GM12801 (cell line): ENCODE data around the gene CC2D2A.

ENCODE experiments used
- TF ChIP-seq, protein P1 (sequence below): IDR thresholded peaks from one replicate; pipeline ENCODE4 v1.5.1; 2011; ENCODE audit warnings: control low read depth; ENCODE audit not compliant: insufficient read length; ENCODE audit errors: extremely low read depth

CC2D2A gene

DNA sequence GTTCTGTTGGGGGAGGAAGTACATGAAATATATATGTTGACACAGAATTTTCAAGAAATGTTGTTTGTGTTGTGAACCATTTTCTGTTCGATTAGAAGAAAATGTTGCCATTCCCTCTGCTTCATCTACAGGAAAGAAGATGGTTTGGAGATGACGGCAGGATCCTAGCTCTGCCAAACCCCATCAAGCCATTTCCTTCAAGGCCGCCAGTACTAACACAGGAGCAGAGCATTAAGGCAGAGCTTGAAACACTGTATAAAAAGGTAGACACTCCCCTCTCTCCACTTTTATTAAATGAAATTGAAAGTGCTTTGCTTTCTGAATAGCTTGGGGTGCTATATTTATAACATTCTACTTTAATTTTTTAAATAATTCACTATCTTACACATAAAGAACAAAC, 46.8 kb downstream of the CC2D2A start:
- TF ChIP-seq, protein P1, sequence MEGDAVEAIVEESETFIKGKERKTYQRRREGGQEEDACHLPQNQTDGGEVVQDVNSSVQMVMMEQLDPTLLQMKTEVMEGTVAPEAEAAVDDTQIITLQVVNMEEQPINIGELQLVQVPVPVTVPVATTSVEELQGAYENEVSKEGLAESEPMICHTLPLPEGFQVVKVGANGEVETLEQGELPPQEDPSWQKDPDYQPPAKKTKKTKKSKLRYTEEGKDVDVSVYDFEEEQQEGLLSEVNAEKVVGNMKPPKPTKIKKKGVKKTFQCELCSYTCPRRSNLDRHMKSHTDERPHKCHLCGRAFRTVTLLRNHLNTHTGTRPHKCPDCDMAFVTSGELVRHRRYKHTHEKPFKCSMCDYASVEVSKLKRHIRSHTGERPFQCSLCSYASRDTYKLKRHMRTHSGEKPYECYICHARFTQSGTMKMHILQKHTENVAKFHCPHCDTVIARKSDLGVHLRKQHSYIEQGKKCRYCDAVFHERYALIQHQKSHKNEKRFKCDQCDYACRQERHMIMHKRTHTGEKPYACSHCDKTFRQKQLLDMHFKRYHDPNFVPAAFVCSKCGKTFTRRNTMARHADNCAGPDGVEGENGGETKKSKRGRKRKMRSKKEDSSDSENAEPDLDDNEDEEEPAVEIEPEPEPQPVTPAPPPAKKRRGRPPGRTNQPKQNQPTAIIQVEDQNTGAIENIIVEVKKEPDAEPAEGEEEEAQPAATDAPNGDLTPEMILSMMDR = no peak

DNA sequence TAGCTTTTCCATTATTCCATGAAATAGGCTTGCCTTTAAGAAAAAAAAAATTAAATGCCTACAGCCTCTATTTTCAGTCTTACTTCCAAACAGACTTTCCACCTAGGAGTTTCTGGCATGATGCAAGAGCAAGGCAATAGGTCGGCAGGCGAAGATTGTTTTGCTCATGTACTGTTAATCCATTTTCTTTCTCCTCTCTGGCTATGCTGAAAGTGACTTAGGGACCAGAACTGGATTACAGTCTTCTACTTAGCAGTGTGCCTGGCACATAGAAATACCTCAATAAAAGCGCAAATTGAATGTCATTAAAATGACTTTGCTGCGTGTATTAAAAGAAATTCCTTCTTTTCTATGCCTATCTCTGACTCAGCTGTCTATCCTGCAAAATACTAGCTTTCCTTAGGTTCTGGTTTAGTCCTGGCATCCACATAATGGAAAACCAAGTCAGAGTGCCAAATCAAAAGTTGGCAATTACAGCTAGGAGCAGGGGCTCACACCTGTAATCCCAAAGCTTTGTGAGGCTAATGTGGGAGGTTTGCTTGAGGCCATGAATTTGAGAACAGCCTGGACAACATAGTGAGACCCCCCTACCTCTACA, 51.9 kb downstream of the CC2D2A start:
- TF ChIP-seq, protein P1 = no peak

DNA sequence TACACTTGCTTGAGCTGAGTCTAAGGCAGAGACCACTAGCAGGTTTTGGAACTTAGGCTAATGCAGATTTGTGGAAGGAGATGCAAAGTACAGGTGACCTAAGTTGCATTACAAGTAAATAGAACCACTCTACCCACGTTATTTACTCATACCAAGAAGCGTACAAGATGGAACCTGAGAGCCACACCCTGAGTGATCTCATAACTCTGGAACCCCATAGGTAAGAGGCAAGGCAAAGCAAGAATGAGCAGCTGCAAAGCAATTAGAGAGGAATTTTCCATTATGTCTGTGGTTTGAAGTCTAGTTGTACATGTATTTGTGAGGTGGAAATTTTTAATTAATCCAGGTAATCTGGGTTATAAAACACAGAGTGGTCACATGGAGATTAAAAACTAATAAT, 55.4 kb downstream of the CC2D2A start:
- TF ChIP-seq, protein P1 = no peak

DNA sequence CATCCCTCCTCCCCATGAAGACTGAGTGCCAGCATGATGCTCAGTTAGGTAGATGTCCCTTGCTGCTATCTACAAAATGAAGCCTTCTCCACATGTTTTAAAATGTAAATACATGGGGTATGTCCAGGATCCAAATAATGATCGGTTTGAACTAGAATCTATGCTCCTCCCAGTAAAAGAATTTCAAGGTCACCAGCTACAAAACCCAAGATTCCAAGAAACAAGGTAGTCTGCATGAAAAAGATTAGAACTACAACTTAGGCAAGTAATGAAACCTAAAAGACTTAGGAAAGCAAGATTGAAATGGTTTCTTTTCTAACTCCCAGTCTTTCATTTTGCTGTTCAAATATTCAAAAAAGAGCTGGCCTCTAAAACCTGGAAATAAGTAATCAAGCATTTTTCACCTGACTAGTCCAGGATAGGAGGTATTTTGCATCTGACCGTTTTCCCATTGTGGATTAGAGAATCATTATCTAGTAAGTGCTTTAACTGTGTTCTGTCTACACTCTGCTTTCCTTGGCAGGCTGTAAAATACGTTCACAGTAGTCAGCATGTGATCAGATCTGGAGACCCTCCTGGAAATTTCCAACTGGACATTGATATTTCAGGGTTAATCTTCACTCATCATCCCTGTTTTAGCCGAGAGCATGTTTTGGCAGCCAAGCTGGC, 57.4 kb downstream of the CC2D2A start:
- TF ChIP-seq, protein P1 = no peak

DNA sequence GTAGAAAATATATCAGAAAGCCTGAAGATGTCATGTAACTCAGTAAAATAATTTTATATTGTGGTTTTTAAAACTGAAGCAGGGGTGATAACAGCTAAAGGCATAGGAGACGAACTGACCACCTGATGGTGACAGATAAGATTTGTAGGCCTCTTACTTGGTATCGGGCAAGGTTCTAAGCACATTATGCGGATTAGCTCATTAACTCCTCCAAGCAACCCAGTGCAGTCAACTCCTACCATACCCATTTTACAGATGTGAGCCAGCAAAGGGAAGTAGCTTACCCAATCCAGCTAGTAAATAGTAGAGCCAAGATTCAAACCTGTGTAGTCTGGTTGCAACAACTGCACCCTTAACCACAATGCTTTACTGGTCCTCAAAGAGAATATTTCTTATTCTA, 62.1 kb downstream of the CC2D2A start:
- TF ChIP-seq, protein P1 = no peak

DNA sequence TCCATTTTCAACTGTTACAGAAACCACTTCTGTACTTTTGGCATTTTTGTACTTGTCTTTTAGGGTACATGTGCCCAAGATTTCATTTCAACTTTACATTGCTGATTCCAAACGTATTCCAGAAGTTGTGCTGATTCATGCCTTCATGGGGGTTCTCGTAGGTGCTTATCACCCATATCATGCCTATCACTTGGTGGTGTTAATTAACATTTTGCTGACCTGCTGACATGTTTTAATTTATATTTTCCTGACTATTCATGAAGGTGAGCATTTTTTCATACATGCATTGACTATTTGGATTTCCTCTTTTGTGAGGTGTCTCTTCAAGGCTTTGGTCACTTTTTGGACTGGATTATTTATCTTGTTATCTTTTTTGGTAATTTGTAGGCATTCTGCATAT, 64.1 kb downstream of the CC2D2A start:
- TF ChIP-seq, protein P1 = no peak

DNA sequence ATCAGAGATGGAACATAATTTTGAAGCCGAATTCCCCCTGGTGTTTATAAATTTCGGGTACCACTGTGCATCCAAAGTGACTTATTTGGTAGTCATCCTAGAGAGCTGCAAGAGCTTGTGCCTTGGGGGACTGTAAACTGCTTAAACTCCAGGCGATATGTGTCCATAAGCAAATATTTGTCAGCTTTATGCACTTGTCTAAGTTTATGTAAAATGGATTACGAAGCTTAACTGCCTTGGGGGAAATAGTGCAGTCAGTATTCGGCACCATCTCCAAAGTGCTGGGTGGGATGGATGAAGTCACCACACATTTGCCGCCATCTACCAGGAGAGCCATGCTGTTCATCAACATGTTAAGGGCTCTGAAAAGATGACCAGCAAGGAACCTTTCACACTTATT, 65.9 kb downstream of the CC2D2A start:
- TF ChIP-seq, protein P1 = no peak
